Omental fat pad (tissue), 4 donors: ENCODE data around the gene PLEKHM3. TPM values are rescaled to one million over a fixed set of nuclear protein-coding genes. Genes with fewer than 3 reads are reported as not detected.

Source experiments
- ATAC-seq: fragments of 150-250 bp; one replicate; pipeline ENCODE4 v1.9.1; 2016; ENCODE audit warnings: mild to moderate bottlenecking, moderate library complexity; ENCODE audit not compliant: low FRiP score
- DNase-seq: peaks from one replicate; pipeline ENCODE4 v3.0.0-alpha.2; 2019; ENCODE audit warnings: low spot score
- CTCF ChIP-seq, 3 donors: fragments of 450-650 bp; IDR thresholded peaks; one replicate each; pipeline ENCODE4 v1.5.1; 2016 to 2017; ENCODE audit warnings: antibody characterized with exemption in 3 of 3, mild to moderate bottlenecking in 3 of 3, moderate library complexity in 2 of 3
- total RNA-seq, 4 donors: library from RNA; depleted of rRNA; stranded (reverse); fragments of >200 nt; gene quantifications; one replicate each; pipeline ENCODE4 v1.1.0, GENCODE V29; 2016

Gene PLEKHM3
- total RNA-seq, 4 donors from 2014 or later: 14.1 to 31.4 (median 24.2) TPM

GRCh38 chr2:208064220-208064961 is 39.1 kb upstream of the PLEKHM3 start:
- TF ChIP-seq CTCF (IDR thresholded peaks at IDR 0.05): no peak
- ATAC-seq: no peak
- no peak for DNase-seq

- TF ChIP-seq CTCF (IDR thresholded peaks at IDR 0.05): no peak
- no peak for ATAC-seq
- no peak for DNase-seq
Measured at GRCh38 chr2:208062961-208063360, 37.6 kb upstream of the PLEKHM3 start.

GRCh38 chr2:208062113-208062512 is 36.8 kb upstream of the PLEKHM3 start:
- TF ChIP-seq CTCF (IDR thresholded peaks at IDR 0.05): no peak
- DNase-seq (no peak), ATAC-seq (no peak)

- DNase-seq (no peak), ATAC-seq (no peak)
- TF ChIP-seq CTCF (IDR thresholded peaks at IDR 0.05): no peak
Measured at GRCh38 chr2:208057108-208057507, 31.8 kb upstream of the PLEKHM3 start.

- DNase-seq: no peak
- no peak for ATAC-seq
- TF ChIP-seq CTCF (IDR thresholded peaks at IDR 0.05): no peak
Measured at GRCh38 chr2:208049441-208049840, 24.1 kb upstream of the PLEKHM3 start.

GRCh38 chr2:208049006-208049405 is 23.7 kb upstream of the PLEKHM3 start:
- ATAC-seq (no peak), DNase-seq (no peak)
- TF ChIP-seq CTCF (IDR thresholded peaks at IDR 0.05): no peak

- ATAC-seq: no peak
- DNase-seq: no peak
- TF ChIP-seq CTCF (IDR thresholded peaks at IDR 0.05): no peak
Measured at GRCh38 chr2:208047840-208048239, 22.5 kb upstream of the PLEKHM3 start.
